ENCODE data around the gene IQSEC1.

IQSEC1 gene

GRCh38 chr3:12909710-12910109, 163.5 kb downstream of the IQSEC1 start:
- Histone ChIP-seq H3K4me1 (no peaks in the 10 kb centered on the region), H3K27me3 (ENCODE audit: low read depth) (no peaks in the 10 kb centered on the region), H3K9me3 (no peaks in the 10 kb centered on the region), H3K36me3 (replicated peaks) (peaks cover 16% of the 10 kb centered on the region), H3K4me3 (no peak overlapping the region)
- no peak for DNase-seq (ENCODE audit: low spot score in 2 of 2)
- in situ Hi-C loops (cut with MboI; ENCODE audit: low sequenced_read_pairs): no loop called here

- peaks cover 16% of the 10 kb centered on the region for H3K36me3 ChIP-seq (replicated peaks)
- no peaks in the 10 kb centered on the region for H3K9me3 ChIP-seq
- H3K27me3 ChIP-seq (ENCODE audit: low read depth): no peaks in the 10 kb centered on the region
- no peak overlapping the region for H3K4me3 ChIP-seq
- in situ Hi-C loops (cut with MboI; ENCODE audit: low sequenced_read_pairs): no loop called here
- no peaks in the 10 kb centered on the region for H3K4me1 ChIP-seq
- no peak for DNase-seq (ENCODE audit: low spot score in 2 of 2)
These were observed 164.4 kb downstream of the IQSEC1 start for GRCh38 chr3:12908859-12909258.

GRCh38 chr3:12908136-12908730, 165.0 kb downstream of the IQSEC1 start:
- DNase-seq (ENCODE audit: low spot score in 2 of 2): no peak
- Histone ChIP-seq H3K36me3 (replicated peaks) (peaks cover 16% of the 10 kb centered on the region), H3K4me1 (no peaks in the 10 kb centered on the region), H3K9me3 (no peaks in the 10 kb centered on the region), H3K27me3 (ENCODE audit: low read depth) (no peaks in the 10 kb centered on the region), H3K4me3 (no peak overlapping the region)
- in situ Hi-C loops (cut with MboI; ENCODE audit: low sequenced_read_pairs): no loop called here

GRCh38 chr3:12907729-12908128, 165.5 kb downstream of the IQSEC1 start:
- Histone ChIP-seq H3K27me3 (ENCODE audit: low read depth) (no peaks in the 10 kb centered on the region), H3K4me1 (no peaks in the 10 kb centered on the region), H3K9me3 (no peaks in the 10 kb centered on the region), H3K36me3 (replicated peaks) (peaks cover 16% of the 10 kb centered on the region), H3K4me3 (no peak overlapping the region)
- in situ Hi-C loops (cut with MboI; ENCODE audit: low sequenced_read_pairs): no loop called here
- no peak for DNase-seq (ENCODE audit: low spot score in 2 of 2)

GRCh38 chr3:12907296-12907695, 165.9 kb downstream of the IQSEC1 start:
- H3K27me3 ChIP-seq (ENCODE audit: low read depth): no peaks in the 10 kb centered on the region
- in situ Hi-C loops (cut with MboI; ENCODE audit: low sequenced_read_pairs): no loop called here
- no peaks in the 10 kb centered on the region for H3K9me3 ChIP-seq
- no peak overlapping the region for H3K4me3 ChIP-seq
- H3K4me1 ChIP-seq: no peaks in the 10 kb centered on the region
- no peak for DNase-seq (ENCODE audit: low spot score in 2 of 2)
- H3K36me3 ChIP-seq (replicated peaks): peaks cover 16% of the 10 kb centered on the region

- Histone ChIP-seq H3K9me3 (no peaks in the 10 kb centered on the region), H3K4me1 (no peaks in the 10 kb centered on the region), H3K27me3 (ENCODE audit: low read depth) (no peaks in the 10 kb centered on the region), H3K36me3 (replicated peaks) (peaks cover 16% of the 10 kb centered on the region), H3K4me3 (no peak overlapping the region)
- in situ Hi-C loops (cut with MboI; ENCODE audit: low sequenced_read_pairs): no loop called here
- no peak for DNase-seq (ENCODE audit: low spot score in 2 of 2)
These were observed 166.3 kb downstream of the IQSEC1 start for GRCh38 chr3:12906916-12907290.

GRCh38 chr3:12906141-12906915, 166.9 kb downstream of the IQSEC1 start:
- Histone ChIP-seq H3K27me3 (ENCODE audit: low read depth) (no peaks in the 10 kb centered on the region), H3K36me3 (replicated peaks) (peaks cover 16% of the 10 kb centered on the region), H3K4me3 (no peak overlapping the region), H3K4me1 (no peaks in the 10 kb centered on the region), H3K9me3 (no peaks in the 10 kb centered on the region)
- in situ Hi-C loops (cut with MboI; ENCODE audit: low sequenced_read_pairs): no loop called here
- no peak for DNase-seq (ENCODE audit: low spot score in 2 of 2)

- DNase-seq (ENCODE audit: low spot score in 2 of 2): no peak
- Histone ChIP-seq H3K9me3 (no peaks in the 10 kb centered on the region), H3K36me3 (replicated peaks) (peaks cover 16% of the 10 kb centered on the region), H3K4me1 (no peaks in the 10 kb centered on the region), H3K4me3 (no peak overlapping the region), H3K27me3 (ENCODE audit: low read depth) (no peaks in the 10 kb centered on the region)
- in situ Hi-C loops (cut with MboI; ENCODE audit: low sequenced_read_pairs): no loop called here
These were observed 167.7 kb downstream of the IQSEC1 start for GRCh38 chr3:12905316-12906071.

- Histone ChIP-seq H3K36me3 (replicated peaks) (peaks cover 16% of the 10 kb centered on the region), H3K4me3 (no peak overlapping the region), H3K4me1 (no peaks in the 10 kb centered on the region), H3K9me3 (no peaks in the 10 kb centered on the region), H3K27me3 (ENCODE audit: low read depth) (no peaks in the 10 kb centered on the region)
- DNase-seq (ENCODE audit: low spot score in 2 of 2): no peak
- in situ Hi-C loops (cut with MboI; ENCODE audit: low sequenced_read_pairs): no loop called here
These were observed 168.3 kb downstream of the IQSEC1 start for GRCh38 chr3:12904951-12905315.

- H3K4me1 ChIP-seq: no peaks in the 10 kb centered on the region
- in situ Hi-C loops (cut with MboI; ENCODE audit: low sequenced_read_pairs): no loop called here
These were observed 169.3 kb downstream of the IQSEC1 start for GRCh38 chr3:12903881-12904280.

GRCh38 chr3:12903000-12903800, 170.0 kb downstream of the IQSEC1 start:
- no peak overlapping the region for H3K4me3 ChIP-seq
- H3K27me3 ChIP-seq (ENCODE audit: low read depth): no peaks in the 10 kb centered on the region
- H3K4me1 ChIP-seq: no peaks in the 10 kb centered on the region
- H3K36me3 ChIP-seq (replicated peaks): peaks cover 7% of the 10 kb centered on the region
- no peak for DNase-seq (ENCODE audit: low spot score in 2 of 2)
- in situ Hi-C loops (cut with MboI; ENCODE audit: low sequenced_read_pairs): no loop called here
- no peaks in the 10 kb centered on the region for H3K9me3 ChIP-seq

More at GRCh38 chr3:12903881-12904280, 169.3 kb downstream of the IQSEC1 start:
- H3K27me3 ChIP-seq (ENCODE audit: low read depth): no peaks in the 10 kb centered on the region
- peaks cover 9% of the 10 kb centered on the region for H3K36me3 ChIP-seq (replicated peaks)
- H3K4me3 ChIP-seq: no peak overlapping the region
- no peak for DNase-seq (ENCODE audit: low spot score in 2 of 2)
- H3K9me3 ChIP-seq: no peaks in the 10 kb centered on the region

- DNase-seq (ENCODE audit: low spot score in 2 of 2): no peak
- in situ Hi-C loops (cut with MboI; ENCODE audit: low sequenced_read_pairs): no loop called here
These were observed 170.8 kb downstream of the IQSEC1 start for GRCh38 chr3:12902181-12902999.

GRCh38 chr3:12901623-12902045, 171.6 kb downstream of the IQSEC1 start:
- DNase-seq (ENCODE audit: low spot score in 2 of 2): no peak
- H3K4me3 ChIP-seq: no peak overlapping the region
- peaks cover 2% of the 10 kb centered on the region for H3K36me3 ChIP-seq (replicated peaks)
- H3K27me3 ChIP-seq (ENCODE audit: low read depth): no peaks in the 10 kb centered on the region
- H3K4me1 ChIP-seq: no peaks in the 10 kb centered on the region
- in situ Hi-C loops (cut with MboI; ENCODE audit: low sequenced_read_pairs): no loop called here
- no peaks in the 10 kb centered on the region for H3K9me3 ChIP-seq

More at GRCh38 chr3:12902181-12902999, 170.8 kb downstream of the IQSEC1 start:
- peaks cover 3% of the 10 kb centered on the region for H3K36me3 ChIP-seq (replicated peaks)
- H3K4me3 ChIP-seq: no peak overlapping the region
- no peaks in the 10 kb centered on the region for H3K9me3 ChIP-seq
- H3K27me3 ChIP-seq (ENCODE audit: low read depth): no peaks in the 10 kb centered on the region
- no peaks in the 10 kb centered on the region for H3K4me1 ChIP-seq

All from HAP-1 (cell line).